ENCODE data around the gene PLK5.
"Not testable (repeated sequence)": the region's sequence is repeated elsewhere in the genome, so short reads cannot be mapped to it uniquely, and the experiment has no call there.

PLK5 gene

GRCh38 chr19:1497578-1498235, 26.2 kb upstream of the PLK5 start:
- Histone ChIP-seq H3K27me3 (ENCODE audit: insufficient read depth, poor library complexity, severe bottlenecking) (peaks cover 6% of the 10 kb centered on the region), H3K27ac (replicated peaks) (no peak overlapping the region)
- TF ChIP-seq, protein P1, sequence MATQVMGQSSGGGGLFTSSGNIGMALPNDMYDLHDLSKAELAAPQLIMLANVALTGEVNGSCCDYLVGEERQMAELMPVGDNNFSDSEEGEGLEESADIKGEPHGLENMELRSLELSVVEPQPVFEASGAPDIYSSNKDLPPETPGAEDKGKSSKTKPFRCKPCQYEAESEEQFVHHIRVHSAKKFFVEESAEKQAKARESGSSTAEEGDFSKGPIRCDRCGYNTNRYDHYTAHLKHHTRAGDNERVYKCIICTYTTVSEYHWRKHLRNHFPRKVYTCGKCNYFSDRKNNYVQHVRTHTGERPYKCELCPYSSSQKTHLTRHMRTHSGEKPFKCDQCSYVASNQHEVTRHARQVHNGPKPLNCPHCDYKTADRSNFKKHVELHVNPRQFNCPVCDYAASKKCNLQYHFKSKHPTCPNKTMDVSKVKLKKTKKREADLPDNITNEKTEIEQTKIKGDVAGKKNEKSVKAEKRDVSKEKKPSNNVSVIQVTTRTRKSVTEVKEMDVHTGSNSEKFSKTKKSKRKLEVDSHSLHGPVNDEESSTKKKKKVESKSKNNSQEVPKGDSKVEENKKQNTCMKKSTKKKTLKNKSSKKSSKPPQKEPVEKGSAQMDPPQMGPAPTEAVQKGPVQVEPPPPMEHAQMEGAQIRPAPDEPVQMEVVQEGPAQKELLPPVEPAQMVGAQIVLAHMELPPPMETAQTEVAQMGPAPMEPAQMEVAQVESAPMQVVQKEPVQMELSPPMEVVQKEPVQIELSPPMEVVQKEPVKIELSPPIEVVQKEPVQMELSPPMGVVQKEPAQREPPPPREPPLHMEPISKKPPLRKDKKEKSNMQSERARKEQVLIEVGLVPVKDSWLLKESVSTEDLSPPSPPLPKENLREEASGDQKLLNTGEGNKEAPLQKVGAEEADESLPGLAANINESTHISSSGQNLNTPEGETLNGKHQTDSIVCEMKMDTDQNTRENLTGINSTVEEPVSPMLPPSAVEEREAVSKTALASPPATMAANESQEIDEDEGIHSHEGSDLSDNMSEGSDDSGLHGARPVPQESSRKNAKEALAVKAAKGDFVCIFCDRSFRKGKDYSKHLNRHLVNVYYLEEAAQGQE (IDR thresholded peaks at IDR 0.05; ENCODE audit: insufficient replicate concordance, low read depth), result no peak
- no peak for TF ChIP-seq POLR2AphosphoS5 (IDR thresholded peaks at IDR 0.05; ENCODE audit: low read depth)
- no peak for TF ChIP-seq GABPA (IDR thresholded peaks at IDR 0.05; ENCODE audit: low read depth)

GRCh38 chr19:1499231-1499630, 24.6 kb upstream of the PLK5 start:
- not testable (repeated sequence) for H3K4me3 ChIP-seq (replicated peaks; ENCODE audit: insufficient read depth, low read length); DNase-seq (ENCODE audit: low read depth in 1 of 2, low spot score in 1 of 2); H3K27ac ChIP-seq (replicated peaks)
- peaks cover 14% of the 10 kb centered on the region for H3K27me3 ChIP-seq (ENCODE audit: insufficient read depth, poor library complexity, severe bottlenecking)

More at GRCh38 chr19:1497578-1498235, 26.2 kb upstream of the PLK5 start:
- H3K4me3 ChIP-seq (replicated peaks; ENCODE audit: insufficient read depth, low read length), result no peak overlapping the region
- DNase-seq (ENCODE audit: low read depth in 1 of 2, low spot score in 1 of 2), result no peak

DNA sequence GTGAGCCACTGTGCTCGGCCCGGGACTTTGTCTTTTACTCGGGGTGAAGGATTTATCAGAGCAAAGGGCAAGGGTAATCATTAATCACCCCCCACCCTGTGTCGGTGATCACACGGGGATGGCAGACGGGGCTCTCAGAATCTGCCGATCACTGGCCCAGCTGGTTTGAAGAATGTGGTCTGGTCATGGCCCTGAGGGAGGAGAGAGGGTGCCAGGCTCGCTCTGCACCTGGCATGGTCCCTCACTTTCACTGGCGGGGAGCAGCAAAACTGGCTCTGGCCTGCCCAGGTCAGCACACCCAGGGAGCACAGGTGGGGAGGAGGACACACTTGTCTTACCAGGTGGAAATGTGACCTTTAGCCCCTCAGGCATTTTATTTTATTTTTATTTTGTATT, 22.7 kb upstream of the PLK5 start:
- Histone ChIP-seq H3K4me3 (replicated peaks; ENCODE audit: insufficient read depth, low read length) (no peak overlapping the region), H3K27me3 (ENCODE audit: insufficient read depth, poor library complexity, severe bottlenecking) (peaks cover 14% of the 10 kb centered on the region), H3K27ac (replicated peaks) (no peak overlapping the region)
- no peak for DNase-seq (ENCODE audit: low read depth in 1 of 2, low spot score in 1 of 2)
- TF ChIP-seq, protein P2, sequence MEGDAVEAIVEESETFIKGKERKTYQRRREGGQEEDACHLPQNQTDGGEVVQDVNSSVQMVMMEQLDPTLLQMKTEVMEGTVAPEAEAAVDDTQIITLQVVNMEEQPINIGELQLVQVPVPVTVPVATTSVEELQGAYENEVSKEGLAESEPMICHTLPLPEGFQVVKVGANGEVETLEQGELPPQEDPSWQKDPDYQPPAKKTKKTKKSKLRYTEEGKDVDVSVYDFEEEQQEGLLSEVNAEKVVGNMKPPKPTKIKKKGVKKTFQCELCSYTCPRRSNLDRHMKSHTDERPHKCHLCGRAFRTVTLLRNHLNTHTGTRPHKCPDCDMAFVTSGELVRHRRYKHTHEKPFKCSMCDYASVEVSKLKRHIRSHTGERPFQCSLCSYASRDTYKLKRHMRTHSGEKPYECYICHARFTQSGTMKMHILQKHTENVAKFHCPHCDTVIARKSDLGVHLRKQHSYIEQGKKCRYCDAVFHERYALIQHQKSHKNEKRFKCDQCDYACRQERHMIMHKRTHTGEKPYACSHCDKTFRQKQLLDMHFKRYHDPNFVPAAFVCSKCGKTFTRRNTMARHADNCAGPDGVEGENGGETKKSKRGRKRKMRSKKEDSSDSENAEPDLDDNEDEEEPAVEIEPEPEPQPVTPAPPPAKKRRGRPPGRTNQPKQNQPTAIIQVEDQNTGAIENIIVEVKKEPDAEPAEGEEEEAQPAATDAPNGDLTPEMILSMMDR (IDR thresholded peaks at IDR 0.05; ENCODE audit: insufficient read depth, low read length), result no peak
- TF ChIP-seq GABPA (IDR thresholded peaks at IDR 0.05; ENCODE audit: low read depth) (no peak), SPI1 (IDR thresholded peaks at IDR 0.05; ENCODE audit: borderline replicate concordance, low read depth) (no peak), POLR2AphosphoS5 (IDR thresholded peaks at IDR 0.05; ENCODE audit: low read depth) (no peak)
- TF ChIP-seq, protein P1 (IDR thresholded peaks at IDR 0.05; ENCODE audit: insufficient replicate concordance, low read depth), result no peak

DNA sequence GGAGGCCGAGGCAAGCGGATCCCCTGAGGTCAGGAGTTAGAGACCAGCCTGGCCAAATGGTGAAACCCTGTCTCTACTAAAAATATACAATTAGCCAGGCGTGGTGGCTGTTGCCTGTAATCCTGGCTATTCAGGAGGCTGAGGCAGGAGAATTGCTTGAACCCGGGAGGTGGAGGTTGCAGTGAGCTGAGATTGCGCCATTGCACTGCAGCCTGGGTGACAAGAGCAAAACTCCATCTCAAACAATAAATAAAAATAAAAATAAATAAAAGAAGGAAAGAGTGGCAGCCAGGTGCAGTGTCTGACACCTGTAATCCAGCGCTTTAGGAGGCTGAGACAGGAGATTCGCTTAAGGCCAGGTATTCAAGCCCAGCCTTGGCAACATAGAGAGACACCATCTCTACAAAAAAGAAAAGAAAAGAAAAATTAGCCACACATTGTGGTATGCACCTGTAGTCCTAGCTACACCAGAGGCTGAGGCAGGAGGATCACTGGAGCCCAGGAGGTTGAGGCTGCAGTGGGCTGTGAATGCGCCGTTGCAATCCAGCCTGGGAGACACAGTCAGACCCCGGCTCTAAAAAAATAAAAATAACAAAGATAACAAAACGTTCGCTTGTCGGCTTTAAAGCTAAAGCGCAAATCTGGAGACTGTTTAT, 21.3 kb upstream of the PLK5 start:
- H3K27me3 ChIP-seq (ENCODE audit: insufficient read depth, poor library complexity, severe bottlenecking), result peaks cover 14% of the 10 kb centered on the region
- no peak overlapping the region for H3K27ac ChIP-seq (replicated peaks)
- no peak for DNase-seq (ENCODE audit: low read depth in 1 of 2, low spot score in 1 of 2)
- TF ChIP-seq, protein P1 (IDR thresholded peaks at IDR 0.05; ENCODE audit: insufficient replicate concordance, low read depth), result no peak
- TF ChIP-seq, protein P2 (IDR thresholded peaks at IDR 0.05; ENCODE audit: insufficient read depth, low read length), result no peak
- TF ChIP-seq GABPA (IDR thresholded peaks at IDR 0.05; ENCODE audit: low read depth) (no peak), POLR2AphosphoS5 (IDR thresholded peaks at IDR 0.05; ENCODE audit: low read depth) (no peak), SPI1 (IDR thresholded peaks at IDR 0.05; ENCODE audit: borderline replicate concordance, low read depth) (no peak)
- H3K4me3 ChIP-seq (replicated peaks; ENCODE audit: insufficient read depth, low read length), result no peak overlapping the region

Measured in HL-60 (cell line).